Endothelial cell of umbilical vein (primary cell): ENCODE data around the gene MUC4. TPM values are rescaled to one million over a fixed set of nuclear protein-coding genes. Genes with fewer than 3 reads are reported as not detected.
"Not testable (repeated sequence)": the region's sequence is repeated elsewhere in the genome, so short reads cannot be mapped to it uniquely, and the experiment has no call there.

Source experiments
- BruUV-seq: library from RNA; stranded (reverse); fragments of 400-500 nt; replicated peaks from 2 replicates; lab custom pipeline; 2021; lab: Mats Ljungman, UMichigan
- CTCF ChIA-PET: fragments of 300-600, 350-600 bp; sonication (Branson Sonifier 250); formaldehyde crosslinking; loops from one replicate; lab custom pipeline; 2021; ENCODE audit warnings: antibody characterized with exemption, inconsistent platforms; lab: Charles Lee
- POLR2A ChIA-PET: fragments of 300-600, 350-600 bp; sonication (Branson Sonifier 250); formaldehyde crosslinking; loops from one replicate; lab custom pipeline; 2021; ENCODE audit warnings: antibody characterized with exemption, inconsistent platforms; lab: Charles Lee
- DNase-seq: peaks from one replicate; pipeline ENCODE4 v3.0.0-alpha.2; 2011; ENCODE audit warnings: low read depth, low spot score
- FAIRE-seq: peaks from 2 replicates; lab custom pipeline; 2011; peaks lifted over from hg19 to GRCh38; lab: Jason Lieb, UNC
- H2AFZ ChIP-seq: 2 replicates; pipeline ENCODE4 v1.6.0; 2012; ENCODE audit warnings: low read depth, low read length, control low read depth, inconsistent platforms
- H3K27ac ChIP-seq: 2 replicates; pipeline ENCODE4 v1.5.1; 2011; ENCODE audit warnings: low read depth, mild to moderate bottlenecking, control low read depth, low read length, moderate library complexity; ENCODE audit not compliant: insufficient read depth
- H3K27me3 ChIP-seq, 2 experiments: 2 replicates each; pipeline versions ENCODE4 v1.6.0 to v1.6.1; 2011; ENCODE audit warnings: low read length in 2 of 2, mixed read lengths in 1 of 2; ENCODE audit not compliant: control insufficient read depth in 2 of 2, insufficient read depth in 2 of 2
- H3K36me3 ChIP-seq, 2 experiments: 2 replicates in 1 of 2; 3 replicates in 1 of 2; pipeline ENCODE4 v1.5.1; 2011; ENCODE audit warnings: low read length in 2 of 2, mild to moderate bottlenecking in 1 of 2, moderate library complexity in 1 of 2; ENCODE audit not compliant: control insufficient read depth in 2 of 2, insufficient read depth in 2 of 2; ENCODE audit errors: extremely low read depth in 1 of 2
- H3K4me1 ChIP-seq: 3 replicates; pipeline ENCODE4 v1.5.1; 2011; ENCODE audit warnings: mild to moderate bottlenecking, low read length; ENCODE audit not compliant: control insufficient read depth, insufficient read depth; ENCODE audit errors: extremely low read depth
- H3K4me2 ChIP-seq: 2 replicates; pipeline ENCODE4 v1.6.1; 2011; ENCODE audit warnings: low read length, control low read depth, mixed read lengths; ENCODE audit not compliant: insufficient read depth
- H3K4me3 ChIP-seq, 3 experiments: fragments of 200-600 bp in 1 of 3; sonication (generic), shearing (Covaris generic) in 1 of 3; replicated peaks in 1 of 3; 2 replicates each; pipeline ENCODE4 v1.5.1; 2011 to 2016; ENCODE audit warnings: control low read depth in 3 of 3, low read length in 3 of 3, mild to moderate bottlenecking in 2 of 3, inconsistent platforms in 1 of 3, low read depth in 1 of 3, moderate library complexity in 1 of 3; ENCODE audit not compliant: insufficient read depth in 1 of 3
- H3K79me2 ChIP-seq: 2 replicates; pipeline ENCODE4 v1.6.0; 2012; ENCODE audit warnings: low read length, inconsistent platforms; ENCODE audit not compliant: control insufficient read depth, insufficient read depth
- H3K9ac ChIP-seq: replicated peaks from 2 replicates; pipeline ENCODE3; 2011; ENCODE audit warnings: low read length, control low read depth; ENCODE audit not compliant: insufficient read depth; ENCODE audit errors: extremely low read depth
- H3K9me1 ChIP-seq: replicated peaks from 3 replicates; pipeline ENCODE4 v1.6.0; 2011; ENCODE audit warnings: mild to moderate bottlenecking, low read length; ENCODE audit not compliant: control insufficient read depth, insufficient read depth; ENCODE audit errors: extremely low read depth
- H3K9me3 ChIP-seq: replicated peaks from 2 replicates; pipeline ENCODE4 v1.5.1; 2012; ENCODE audit warnings: low read length, inconsistent platforms; ENCODE audit not compliant: control insufficient read depth, insufficient read depth
- H4K20me1 ChIP-seq: replicated peaks from 2 replicates; pipeline ENCODE3; 2011; ENCODE audit warnings: mild to moderate bottlenecking, low read length; ENCODE audit not compliant: control insufficient read depth, insufficient read depth; ENCODE audit errors: extremely low read depth
- EZH2 ChIP-seq: IDR thresholded peaks from 2 replicates; pipeline ENCODE4 v1.6.1; 2012; ENCODE audit warnings: borderline replicate concordance, low read depth, mild to moderate bottlenecking, moderate library complexity, low read length, inconsistent platforms; ENCODE audit not compliant: severe bottlenecking
- FOS ChIP-seq: IDR thresholded peaks from 2 replicates; pipeline ENCODE4 v1.6.1; 2011; ENCODE audit warnings: mild to moderate bottlenecking, low read length, moderate library complexity, borderline replicate concordance; ENCODE audit not compliant: insufficient read depth
- GATA2 ChIP-seq: IDR thresholded peaks from 2 replicates; pipeline ENCODE4 v1.7.0; 2011; ENCODE audit warnings: low read depth, mild to moderate bottlenecking, moderate library complexity, mixed read lengths, low read length; ENCODE audit not compliant: insufficient read length, insufficient read depth
- JUN ChIP-seq: IDR thresholded peaks from 2 replicates; pipeline ENCODE4 v1.6.1; 2011; ENCODE audit warnings: borderline replicate concordance, low read depth; ENCODE audit not compliant: insufficient read length, insufficient read depth
- MYC ChIP-seq: IDR thresholded peaks from one replicate; pipeline ENCODE4 v1.6.1; 2011; ENCODE audit warnings: mild to moderate bottlenecking, low read depth, low read length
- POLR2A ChIP-seq: IDR thresholded peaks from 2 replicates; pipeline ENCODE4 v1.6.1; 2012; ENCODE audit warnings: low read depth, mild to moderate bottlenecking, control low read depth, low read length
- POLR2AphosphoS5 ChIP-seq: IDR thresholded peaks from 2 replicates; pipeline ENCODE4 v1.6.1; 2012; ENCODE audit warnings: low read depth, mild to moderate bottlenecking, control low read depth, low read length, moderate library complexity; ENCODE audit not compliant: insufficient read depth
- dilution Hi-C: fragments of 300-500 bp; cut with MboI; formaldehyde crosslinking; loops from one replicate; pipeline ENCODE4 v1.15.0; 2019; ENCODE audit warnings: low sequenced_read_pairs; ENCODE audit not compliant: extremely low pct_ligation_motif_present
- intact Hi-C: fragments of 100-400 bp; cut with micrococcal nuclease; formaldehyde crosslinking; loops from one replicate; pipeline ENCODE4 v1.10.0; 2022
- polyA plus RNA-seq, 4 experiments: library from polyadenylated mRNA; depleted of rRNA in 3 of 4; stranded (reverse) in 3 of 4; unstranded in 1 of 4; fragments of >200 nt; gene quantifications; 2 replicates each; pipeline versions ENCODE4 v1.2.1 to v1.2.3, GENCODE V29; 2011 to 2012; ENCODE audit warnings: missing spikeins in 1 of 4
- total RNA-seq: library from RNA; stranded (reverse); gene quantifications from 2 replicates; pipeline ENCODE4 v1.2.3, GENCODE V29; 2021
- TF ChIP-seq, protein P1 (sequence below), 2 donors: IDR thresholded peaks; 1 replicate in 1 of 2; 2 replicates in 1 of 2; pipeline ENCODE4 v1.5.1; 2011; ENCODE audit warnings: low read length in 2 of 2, mild to moderate bottlenecking in 2 of 2, moderate library complexity in 2 of 2, control low read depth in 1 of 2, inconsistent platforms in 1 of 2, low read depth in 1 of 2; ENCODE audit not compliant: insufficient read depth in 1 of 2; ENCODE audit errors: extremely low read depth in 1 of 2
- TF ChIP-seq, protein P2 (sequence below): IDR thresholded peaks from 2 replicates; pipeline ENCODE4 v1.6.1; 2011; ENCODE audit not compliant: insufficient read depth, insufficient read length

The MUC4 gene
- total and polyA plus RNA-seq, 2 donors (not counting 3 experiments of a cell fraction or from before 2014, with no cell fraction given) = 0.04 TPM; not detected in 1

DNA sequence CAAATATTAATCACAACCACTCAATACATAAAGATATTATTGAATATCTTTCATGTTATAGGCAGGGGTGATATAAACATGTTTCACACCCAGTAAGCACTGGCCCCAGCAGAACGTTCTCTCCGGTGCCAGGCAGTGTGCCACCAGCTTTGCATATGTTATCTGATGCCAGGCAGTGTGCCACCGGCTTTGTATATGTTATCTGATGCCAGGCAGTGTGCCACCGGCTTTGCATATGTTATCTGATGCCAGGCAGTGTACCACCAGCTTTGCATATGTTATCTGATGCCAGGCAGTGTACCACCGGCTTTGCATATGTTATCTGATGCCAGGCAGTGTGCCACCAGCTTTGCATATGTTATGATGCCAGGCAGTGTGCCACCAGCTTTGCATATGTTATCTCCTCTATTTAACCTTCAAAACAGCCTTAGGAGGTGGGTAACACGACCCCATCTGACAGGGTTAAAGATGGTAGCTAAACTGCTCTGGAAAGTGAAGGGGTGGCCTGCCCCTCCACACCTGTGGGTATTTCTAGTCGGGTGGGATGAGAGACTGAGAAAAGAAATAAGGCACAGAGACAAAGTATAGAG, 84.0 kb downstream of the MUC4 start:
- H3K27ac ChIP-seq = no peak overlapping the region
- no peaks in the 10 kb centered on the region for H3K9me3 ChIP-seq
- dilution Hi-C loops (no loop called here), intact Hi-C loops (no loop called here)
- H3K9ac ChIP-seq = no peak overlapping the region
- no peaks in the 10 kb centered on the region for H4K20me1 ChIP-seq
- H3K4me3 ChIP-seq = no peak overlapping the region
- FAIRE-seq (no peak), DNase-seq (no peak)
- H3K4me2 ChIP-seq = no peak overlapping the region
- no peaks in the 10 kb centered on the region for H3K79me2 ChIP-seq
- no peaks in the 10 kb centered on the region for H3K27me3 ChIP-seq
- no peaks in the 10 kb centered on the region for H3K36me3 ChIP-seq
- ChIA-PET CTCF (interaction anchor here (0.9 to 1.5 kb wide), 3 partner anchors 16 to 123 kb away, joined by 3 to 4 read pairs (median 3); no protein-coding TSS in a partner anchor), POLR2A (no interaction called here)
- TF ChIP-seq JUN (no peak), MYC (no peak), POLR2AphosphoS5 (no peak), EZH2 (no peak), POLR2A (no peak), GATA2 (no peak), FOS (no peak)
- TF ChIP-seq, protein P1, sequence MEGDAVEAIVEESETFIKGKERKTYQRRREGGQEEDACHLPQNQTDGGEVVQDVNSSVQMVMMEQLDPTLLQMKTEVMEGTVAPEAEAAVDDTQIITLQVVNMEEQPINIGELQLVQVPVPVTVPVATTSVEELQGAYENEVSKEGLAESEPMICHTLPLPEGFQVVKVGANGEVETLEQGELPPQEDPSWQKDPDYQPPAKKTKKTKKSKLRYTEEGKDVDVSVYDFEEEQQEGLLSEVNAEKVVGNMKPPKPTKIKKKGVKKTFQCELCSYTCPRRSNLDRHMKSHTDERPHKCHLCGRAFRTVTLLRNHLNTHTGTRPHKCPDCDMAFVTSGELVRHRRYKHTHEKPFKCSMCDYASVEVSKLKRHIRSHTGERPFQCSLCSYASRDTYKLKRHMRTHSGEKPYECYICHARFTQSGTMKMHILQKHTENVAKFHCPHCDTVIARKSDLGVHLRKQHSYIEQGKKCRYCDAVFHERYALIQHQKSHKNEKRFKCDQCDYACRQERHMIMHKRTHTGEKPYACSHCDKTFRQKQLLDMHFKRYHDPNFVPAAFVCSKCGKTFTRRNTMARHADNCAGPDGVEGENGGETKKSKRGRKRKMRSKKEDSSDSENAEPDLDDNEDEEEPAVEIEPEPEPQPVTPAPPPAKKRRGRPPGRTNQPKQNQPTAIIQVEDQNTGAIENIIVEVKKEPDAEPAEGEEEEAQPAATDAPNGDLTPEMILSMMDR (IDR thresholded peaks at IDR 0.05; ENCODE audit: extremely low read depth in 1 of 2, insufficient read depth in 1 of 2, low read depth in 1 of 2, low read length in 2 of 2) = no peak
- TF ChIP-seq, protein P2, sequence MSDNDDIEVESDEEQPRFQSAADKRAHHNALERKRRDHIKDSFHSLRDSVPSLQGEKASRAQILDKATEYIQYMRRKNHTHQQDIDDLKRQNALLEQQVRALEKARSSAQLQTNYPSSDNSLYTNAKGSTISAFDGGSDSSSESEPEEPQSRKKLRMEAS = no peak
- H3K4me1 ChIP-seq = no peaks in the 10 kb centered on the region
- H3K9me1 ChIP-seq = no peaks in the 10 kb centered on the region
- no peak overlapping the region for H2AFZ ChIP-seq
- BruUV-seq = no TSS peak

DNA sequence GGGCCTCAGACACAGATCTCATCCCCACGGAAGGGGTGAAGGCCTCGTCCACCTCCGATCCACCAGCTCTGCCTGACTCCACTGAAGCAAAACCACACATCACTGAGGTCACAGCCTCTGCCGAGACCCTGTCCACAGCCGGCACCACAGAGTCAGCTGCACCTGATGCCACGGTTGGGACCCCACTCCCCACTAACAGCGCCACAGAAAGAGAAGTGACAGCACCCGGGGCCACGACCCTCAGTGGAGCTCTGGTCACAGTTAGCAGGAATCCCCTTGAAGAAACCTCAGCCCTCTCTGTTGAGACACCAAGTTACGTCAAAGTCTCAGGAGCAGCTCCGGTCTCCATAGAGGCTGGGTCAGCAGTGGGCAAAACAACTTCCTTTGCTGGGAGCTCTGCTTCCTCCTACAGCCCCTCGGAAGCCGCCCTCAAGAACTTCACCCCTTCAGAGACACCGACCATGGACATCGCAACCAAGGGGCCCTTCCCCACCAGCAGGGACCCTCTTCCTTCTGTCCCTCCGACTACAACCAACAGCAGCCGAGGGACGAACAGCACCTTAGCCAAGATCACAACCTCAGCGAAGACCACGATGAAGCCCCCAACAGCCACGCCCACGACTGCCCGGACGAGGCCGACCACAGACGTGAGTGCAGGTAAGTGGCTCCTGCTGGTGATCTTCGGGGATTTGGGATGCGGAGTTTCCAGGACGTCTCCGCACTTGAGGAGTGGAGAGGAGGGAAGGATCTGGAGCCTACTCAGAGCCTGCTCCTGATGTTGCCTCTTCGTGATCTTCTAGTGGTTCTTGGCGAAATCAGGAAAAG, 85.6 kb downstream of the MUC4 start:
- H2AFZ ChIP-seq, H3K4me1 ChIP-seq, FAIRE-seq, POLR2A ChIA-PET, H3K27me3 ChIP-seq, H3K9ac ChIP-seq, H3K79me2 ChIP-seq, DNase-seq, H3K4me2 ChIP-seq, intact Hi-C loops, H3K27ac ChIP-seq, H4K20me1 ChIP-seq, CTCF ChIA-PET, BruUV-seq, H3K36me3 ChIP-seq, H3K4me3 ChIP-seq, dilution Hi-C loops, H3K9me3 ChIP-seq, H3K9me1 ChIP-seq: not testable (repeated sequence)
